ENCODE results near the gene NACC2.

The NACC2 gene

DNA sequence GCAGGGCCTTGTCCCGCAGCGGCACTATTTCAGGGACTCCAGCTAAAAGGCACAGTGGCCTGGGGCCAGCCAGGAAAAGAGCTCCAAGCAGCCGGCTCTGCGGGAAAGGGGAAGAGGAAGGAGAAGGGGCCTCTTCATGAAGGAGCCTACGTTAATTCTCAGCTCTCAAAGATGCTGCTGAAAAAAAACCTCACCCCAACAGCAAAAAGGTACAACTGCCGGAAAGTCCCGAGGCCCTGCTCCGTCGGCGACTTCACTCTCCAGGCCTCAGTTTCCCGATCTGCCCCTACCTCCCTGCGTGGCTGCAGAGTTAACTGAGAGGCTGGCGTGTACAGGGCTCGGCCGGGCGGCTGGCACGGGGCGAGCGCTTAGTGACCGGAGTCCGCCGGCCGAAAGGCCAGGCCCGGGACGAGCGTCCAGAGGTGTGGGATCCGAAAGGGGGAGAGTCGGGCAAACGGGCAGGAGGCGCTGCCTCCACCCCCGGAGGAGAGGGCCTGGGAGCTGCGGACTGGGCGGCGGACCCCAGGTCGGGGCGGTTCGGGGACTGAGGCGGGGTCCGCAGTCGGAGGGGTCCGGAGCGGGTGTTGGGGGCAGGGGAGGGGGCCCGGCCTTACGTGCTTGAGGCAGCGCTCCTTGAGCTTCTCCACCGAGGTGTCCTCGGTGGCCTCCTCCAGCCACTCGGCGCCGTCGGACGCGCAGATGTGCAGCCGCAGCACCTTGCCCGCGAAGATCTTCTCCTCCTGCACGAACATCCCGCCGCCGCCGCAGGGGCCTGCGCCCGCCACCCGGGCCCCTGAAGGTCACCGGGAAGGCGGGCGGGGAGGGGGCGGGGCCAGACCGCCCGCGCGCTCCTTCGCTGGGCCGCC, 134.4 kb downstream of the NACC2 start:
- peak; percentile 68 for DNase-seq (ENCODE audit: low spot score)

DNA sequence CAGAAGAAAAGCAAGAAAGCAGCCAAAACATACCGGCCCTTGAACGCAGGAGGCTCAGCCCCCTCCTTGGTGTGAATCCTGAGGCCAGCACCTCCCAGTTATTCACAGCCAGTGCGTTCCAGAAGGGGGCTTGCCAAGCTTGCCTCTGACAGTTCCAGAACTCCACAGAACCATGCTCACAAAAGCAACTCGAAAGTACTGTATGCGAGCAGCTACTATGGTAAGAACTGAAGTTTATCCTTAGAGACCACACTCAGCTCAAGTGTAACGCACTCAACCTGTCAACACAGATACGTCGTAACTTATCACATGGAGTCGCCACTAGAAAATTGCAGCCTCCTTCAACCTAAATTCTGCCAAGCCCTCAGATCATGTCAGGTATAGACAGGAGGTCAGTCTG, 135.3 kb downstream of the NACC2 start:
- DNase-seq (ENCODE audit: low spot score), result no peak

DNA sequence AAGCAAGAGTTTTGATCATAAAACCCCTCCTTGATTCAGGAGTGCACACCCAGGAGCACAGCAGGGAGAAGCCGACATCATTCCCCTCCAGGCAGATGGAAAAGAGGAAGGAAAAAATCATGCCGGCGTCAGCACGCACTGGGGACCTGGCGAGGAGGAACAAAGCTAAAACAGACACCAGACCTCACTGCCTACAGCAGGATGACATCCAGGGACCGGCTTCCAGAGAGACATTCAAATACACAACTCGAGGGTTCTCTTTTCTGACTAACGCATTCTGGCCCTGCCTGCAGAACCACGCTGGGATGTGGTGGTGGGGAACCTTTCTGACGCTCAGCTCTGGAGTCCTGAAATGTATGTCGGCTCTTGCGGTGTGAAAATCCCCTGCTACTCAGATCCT, 136.6 kb downstream of the NACC2 start:
- DNase-seq (ENCODE audit: low spot score), result no peak

DNA sequence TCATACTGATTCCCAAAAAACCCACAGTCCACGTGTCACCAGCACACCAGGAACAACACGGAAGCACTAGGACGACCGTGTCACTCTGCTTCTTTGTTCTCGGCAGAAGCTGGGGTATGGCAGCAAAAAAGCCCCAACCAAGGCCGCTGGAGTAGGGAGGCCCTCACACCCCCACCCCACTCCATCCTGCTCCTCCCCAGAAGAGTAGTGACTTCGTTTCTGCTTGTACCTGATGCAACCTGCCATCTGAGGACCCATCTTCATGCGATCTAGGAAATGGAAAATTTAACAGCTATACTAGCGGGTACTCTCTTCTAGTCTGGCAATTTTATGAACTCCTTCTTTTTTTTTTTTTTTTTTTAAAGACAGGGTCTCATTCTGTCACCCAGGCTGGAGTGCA, 137.7 kb downstream of the NACC2 start:
- no peak for DNase-seq (ENCODE audit: low spot score)

DNA sequence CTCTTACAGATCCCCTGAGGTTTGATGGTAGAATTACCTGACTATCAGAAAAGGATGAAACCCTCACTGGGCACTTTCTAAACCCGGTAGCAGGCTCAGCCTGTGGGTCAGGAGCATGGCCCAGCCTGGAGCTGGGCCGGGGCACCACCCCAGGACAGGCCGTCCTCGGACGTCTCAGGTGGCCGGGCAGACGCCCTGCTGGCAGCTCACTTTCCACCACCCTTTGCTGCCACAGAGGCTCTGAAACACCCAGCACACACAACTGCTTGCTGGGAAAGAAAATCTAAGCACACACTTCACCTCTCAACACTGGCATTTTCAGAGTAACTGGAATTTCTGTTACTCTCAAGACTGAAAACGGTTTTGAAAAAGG, 138.3 kb downstream of the NACC2 start:
- DNase-seq (ENCODE audit: low spot score), result no peak
